Measurements from ENCODE around the gene SPC24.
A peak's percentile ranks its signal among the peaks of the same experiment; 100 is the strongest.

SPC24 gene

DNA sequence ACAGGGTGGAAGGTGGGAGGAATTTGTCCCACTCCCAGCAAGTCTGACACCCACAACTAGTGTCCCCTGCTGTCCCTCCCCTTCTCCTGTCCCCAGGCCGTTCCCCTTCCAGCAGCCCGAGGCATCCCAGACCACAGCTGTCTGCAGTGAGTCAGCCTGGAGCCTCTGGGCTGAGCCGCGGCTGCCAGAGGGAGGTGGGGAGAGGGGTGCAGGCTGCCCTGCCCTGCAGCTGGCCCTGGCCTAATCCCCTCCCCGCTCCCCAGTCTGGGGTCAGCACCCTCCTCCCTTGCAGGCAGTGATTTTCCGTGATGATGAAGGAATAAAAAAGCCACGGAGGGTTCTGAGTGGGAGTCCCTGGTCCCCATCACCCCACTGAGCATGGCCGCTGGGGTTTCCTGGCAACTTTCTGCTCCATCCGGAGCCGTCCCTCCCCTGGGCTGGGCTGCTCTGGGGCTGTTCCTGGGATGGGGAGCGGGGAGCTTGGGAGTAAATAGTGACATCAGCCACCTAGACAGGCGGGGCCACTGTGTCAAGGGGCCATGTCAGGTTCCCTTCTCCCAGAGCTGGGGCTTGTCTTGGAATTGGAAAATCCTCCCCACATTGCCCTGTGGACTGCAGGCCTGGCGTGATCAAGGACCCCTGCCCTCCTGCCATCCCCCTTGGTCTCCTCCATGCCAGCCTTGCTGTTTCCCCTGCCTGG is 16.8 kb downstream of the SPC24 start:
- DNase-seq (ENCODE audit: low spot score), result no peak
- TF ChIP-seq, protein P1, sequence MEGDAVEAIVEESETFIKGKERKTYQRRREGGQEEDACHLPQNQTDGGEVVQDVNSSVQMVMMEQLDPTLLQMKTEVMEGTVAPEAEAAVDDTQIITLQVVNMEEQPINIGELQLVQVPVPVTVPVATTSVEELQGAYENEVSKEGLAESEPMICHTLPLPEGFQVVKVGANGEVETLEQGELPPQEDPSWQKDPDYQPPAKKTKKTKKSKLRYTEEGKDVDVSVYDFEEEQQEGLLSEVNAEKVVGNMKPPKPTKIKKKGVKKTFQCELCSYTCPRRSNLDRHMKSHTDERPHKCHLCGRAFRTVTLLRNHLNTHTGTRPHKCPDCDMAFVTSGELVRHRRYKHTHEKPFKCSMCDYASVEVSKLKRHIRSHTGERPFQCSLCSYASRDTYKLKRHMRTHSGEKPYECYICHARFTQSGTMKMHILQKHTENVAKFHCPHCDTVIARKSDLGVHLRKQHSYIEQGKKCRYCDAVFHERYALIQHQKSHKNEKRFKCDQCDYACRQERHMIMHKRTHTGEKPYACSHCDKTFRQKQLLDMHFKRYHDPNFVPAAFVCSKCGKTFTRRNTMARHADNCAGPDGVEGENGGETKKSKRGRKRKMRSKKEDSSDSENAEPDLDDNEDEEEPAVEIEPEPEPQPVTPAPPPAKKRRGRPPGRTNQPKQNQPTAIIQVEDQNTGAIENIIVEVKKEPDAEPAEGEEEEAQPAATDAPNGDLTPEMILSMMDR (IDR thresholded peaks at IDR 0.05; ENCODE audit: extremely low read depth, insufficient read depth, missing control alignments), result no peak
- in situ Hi-C loops (cut with MboI; ENCODE audit: low pct_unique_long_range_greater_than_20kb, low sequenced_read_pairs, unreplicated experiment), result no loop called here

DNA sequence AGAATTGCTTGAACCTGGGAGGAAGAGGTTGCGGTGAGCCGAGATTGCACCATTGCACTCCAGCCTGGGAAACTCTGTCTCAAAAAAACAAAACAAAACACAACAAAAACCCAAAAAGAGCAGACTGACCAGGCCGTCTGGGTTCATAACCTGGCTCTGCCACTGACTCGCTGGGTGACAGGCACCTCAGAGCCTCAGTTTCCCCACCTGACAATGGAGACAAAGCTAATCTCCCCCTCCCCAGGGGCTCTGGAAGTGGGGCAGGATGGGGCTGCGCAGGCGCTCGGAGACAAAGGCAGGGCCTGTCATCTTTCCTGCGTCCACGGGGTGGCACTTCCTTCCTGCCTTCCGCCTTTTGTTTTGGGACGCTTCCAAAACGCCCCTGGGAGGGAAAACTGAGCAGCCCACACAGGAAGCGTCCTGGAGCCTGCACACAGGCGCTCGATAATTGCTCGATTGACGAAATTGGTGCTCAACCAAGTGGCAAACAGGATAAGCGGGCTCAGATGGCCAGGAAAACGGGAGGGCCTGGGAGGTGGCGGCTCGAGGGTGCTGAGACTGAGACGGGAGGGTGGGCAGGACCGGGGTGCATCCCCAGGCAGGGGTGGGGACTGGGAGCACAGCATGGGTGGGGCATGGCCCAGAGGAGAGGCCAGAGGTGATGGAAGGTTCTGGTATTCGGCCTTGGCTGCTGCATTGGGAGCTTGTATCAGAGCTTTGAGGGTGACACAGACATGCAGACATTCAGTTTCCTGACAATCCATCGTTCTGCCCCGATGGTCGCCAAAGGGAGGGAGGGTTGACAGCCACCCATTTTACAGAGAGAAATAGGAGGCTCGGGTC is 17.8 kb downstream of the SPC24 start:
- peak; percentile 78 for DNase-seq (ENCODE audit: low spot score)
- in situ Hi-C loops (cut with MboI; ENCODE audit: low pct_unique_long_range_greater_than_20kb, low sequenced_read_pairs, unreplicated experiment), result no loop called here
- TF ChIP-seq, protein P1 (IDR thresholded peaks at IDR 0.05; ENCODE audit: extremely low read depth, insufficient read depth, missing control alignments), result peak; percentile 78

DNA sequence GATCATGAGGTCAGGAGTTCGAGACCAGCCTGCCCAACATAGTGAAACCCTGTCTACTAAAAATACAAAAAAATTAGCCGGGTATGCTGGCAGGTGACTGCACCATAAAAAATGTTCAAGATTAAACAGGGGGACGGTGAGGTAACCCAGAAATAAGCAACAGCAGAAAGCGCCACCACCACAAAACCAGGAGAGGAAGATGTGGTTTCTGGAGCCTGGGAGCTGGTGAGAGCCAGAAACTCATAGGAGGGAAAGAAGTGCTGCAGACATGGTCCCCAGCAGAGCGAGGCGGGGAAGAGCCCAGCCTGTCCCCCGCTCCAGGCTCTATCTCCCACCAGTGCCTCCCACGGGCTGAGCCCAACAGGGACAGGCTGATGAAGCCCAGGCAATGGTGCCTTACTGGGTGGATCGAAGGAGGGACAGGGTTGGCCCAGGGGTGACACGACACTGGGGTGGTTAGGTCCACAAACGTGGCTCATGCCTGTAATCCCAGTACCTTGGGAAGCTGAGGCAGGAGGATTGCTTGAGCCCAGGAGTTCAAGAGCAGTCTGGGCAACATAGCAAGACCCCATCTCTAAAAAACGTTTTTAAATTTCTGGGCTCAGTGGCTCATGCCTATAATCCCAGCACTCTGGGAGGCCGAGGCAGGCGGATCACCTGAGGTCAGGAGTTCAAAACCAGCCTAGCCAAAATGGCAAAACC is 19.0 kb downstream of the SPC24 start:
- no peak for DNase-seq (ENCODE audit: low spot score)
- TF ChIP-seq, protein P1 (IDR thresholded peaks at IDR 0.05; ENCODE audit: extremely low read depth, insufficient read depth, missing control alignments), result no peak
- in situ Hi-C loops (cut with MboI; ENCODE audit: low pct_unique_long_range_greater_than_20kb, low sequenced_read_pairs, unreplicated experiment), result no loop called here

DNA sequence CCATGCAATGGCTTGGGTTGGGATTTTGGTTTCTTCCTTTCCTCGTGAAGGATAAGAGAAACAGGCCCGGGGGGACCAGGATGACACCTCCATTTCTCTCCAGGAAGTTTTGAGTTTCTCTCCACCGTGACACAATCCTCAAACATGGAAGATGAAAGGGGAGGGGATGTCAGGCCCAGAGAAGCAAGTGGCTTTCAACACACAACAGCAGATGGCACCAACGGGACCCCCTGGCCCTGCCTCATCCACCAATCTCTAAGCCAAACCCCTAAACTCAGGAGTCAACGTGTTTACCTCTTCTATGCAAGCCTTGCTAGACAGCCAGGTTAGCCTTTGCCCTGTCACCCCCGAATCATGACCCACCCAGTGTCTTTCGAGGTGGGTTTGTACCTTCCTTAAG is 24.1 kb downstream of the SPC24 start:
- DNase-seq (ENCODE audit: low spot score), result no peak
- in situ Hi-C loops (cut with MboI; ENCODE audit: low pct_unique_long_range_greater_than_20kb, low sequenced_read_pairs, unreplicated experiment), result no loop called here
- TF ChIP-seq, protein P1 (IDR thresholded peaks at IDR 0.05; ENCODE audit: extremely low read depth, insufficient read depth, missing control alignments), result no peak

DNA sequence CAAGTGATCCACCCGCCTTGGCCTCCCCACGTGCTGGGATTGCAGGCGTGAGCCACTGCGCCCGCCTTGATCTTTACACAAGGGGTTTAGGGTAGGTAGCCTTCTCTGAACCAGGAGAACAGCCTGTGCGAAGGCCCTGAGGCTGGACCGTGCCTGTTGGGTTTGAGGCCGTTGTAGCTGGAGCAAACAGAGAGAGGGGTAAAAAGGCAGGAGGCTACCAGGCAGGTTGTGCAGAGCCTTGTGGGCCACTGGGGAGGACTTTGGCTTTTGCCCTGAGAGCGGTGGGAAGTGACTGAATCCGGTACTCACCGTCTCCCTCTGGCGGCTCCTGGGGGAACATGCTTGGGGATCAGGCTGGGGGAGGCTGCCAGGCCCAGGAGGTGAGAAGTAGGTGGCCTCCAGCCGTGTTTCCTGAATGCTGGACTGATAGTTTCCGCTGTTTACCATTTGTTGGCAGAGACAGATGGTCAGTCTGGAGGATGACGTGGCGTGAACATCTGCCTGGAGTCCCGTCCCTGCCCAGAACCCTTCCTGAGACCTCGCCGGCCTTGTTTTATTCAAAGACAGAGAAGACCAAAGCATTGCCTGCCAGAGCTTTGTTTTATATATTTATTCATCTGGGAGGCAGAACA is 24.6 kb downstream of the SPC24 start:
- DNase-seq (ENCODE audit: low spot score), result peak; percentile 80
- TF ChIP-seq, protein P1 (IDR thresholded peaks at IDR 0.05; ENCODE audit: extremely low read depth, insufficient read depth, missing control alignments), result peak; percentile 77

DNA sequence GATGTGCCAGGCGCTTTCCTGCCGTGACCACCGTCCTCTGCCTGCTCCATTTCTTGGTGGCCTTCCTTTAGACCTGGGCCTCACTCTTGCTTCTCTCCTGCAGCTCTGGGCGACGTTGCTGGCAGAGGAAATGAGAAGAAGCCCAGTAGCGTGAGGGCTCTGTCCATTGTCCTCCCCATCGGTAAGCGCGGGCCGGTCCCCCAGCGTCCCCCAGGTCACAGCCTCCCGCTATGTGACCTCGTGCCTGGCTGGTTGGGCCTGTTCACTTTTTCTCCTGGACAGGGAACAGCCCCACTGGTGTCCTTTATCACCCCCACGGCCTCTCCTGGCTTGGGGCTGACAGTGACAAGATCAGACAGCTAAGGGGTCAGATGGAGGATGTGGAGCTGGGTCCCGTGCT is 27.7 kb downstream of the SPC24 start:
- in situ Hi-C loops (cut with MboI; ENCODE audit: low pct_unique_long_range_greater_than_20kb, low sequenced_read_pairs, unreplicated experiment), result loop anchor here (10.0 kb wide), 1 partner anchor 93 kb away; no protein-coding TSS in a partner anchor
- TF ChIP-seq, protein P1 (IDR thresholded peaks at IDR 0.05; ENCODE audit: extremely low read depth, insufficient read depth, missing control alignments), result no peak
- no peak for DNase-seq (ENCODE audit: low spot score)

More for the DNA sequence above, 24.6 kb downstream of the SPC24 start:
- in situ Hi-C loops (cut with MboI; ENCODE audit: low pct_unique_long_range_greater_than_20kb, low sequenced_read_pairs, unreplicated experiment), result no loop called here
